Measurements from ENCODE around the gene PCDHA5.
"Not testable (repeated sequence)": the region's sequence is repeated elsewhere in the genome, so short reads cannot be mapped to it uniquely, and the experiment has no call there.

The PCDHA5 gene

GRCh38 chr5:140835622-140836510 lies 14.5 kb downstream of the PCDHA5 start:
- no peak for TF ChIP-seq ZNF274 (IDR thresholded peaks at IDR 0.05; ENCODE audit: low read depth, low read length)
- no peak overlapping the region for H3K4me3 ChIP-seq (ENCODE audit: low read length)

GRCh38 chr5:140840978-140841962 lies 19.9 kb downstream of the PCDHA5 start, which contains the start of gene PCDHA8:
Gene PCDHA8, plus strand, starts transcription at chr5:140841187. Its CDS starts 135 bp downstream, at chr5:140841322.
- H3K4me3 ChIP-seq (ENCODE audit: low read length), result no peak within 1 kb of the TSS
- no peak for TF ChIP-seq ZNF274 (IDR thresholded peaks at IDR 0.05; ENCODE audit: low read depth, low read length)

GRCh38 chr5:140842798-140843733 lies 21.7 kb downstream of the PCDHA5 start:
- H3K4me3 ChIP-seq (ENCODE audit: low read length), result no peak overlapping the region
- TF ChIP-seq ZNF274 (IDR thresholded peaks at IDR 0.05; ENCODE audit: low read depth, low read length), result no peak

GRCh38 chr5:140848139-140849102 lies 27.0 kb downstream of the PCDHA5 start, which contains the start of gene PCDHA9:
Gene PCDHA9, plus strand, starts transcription at chr5:140848382. Its CDS starts 114 bp downstream, at chr5:140848496.
- H3K4me3 ChIP-seq (ENCODE audit: low read length), result not testable (repeated sequence)

GRCh38 chr5:140849831-140850634 lies 28.6 kb downstream of the PCDHA5 start:
- not testable (repeated sequence) for H3K4me3 ChIP-seq (ENCODE audit: low read length)

GRCh38 chr5:140855772-140856674 lies 34.6 kb downstream of the PCDHA5 start, which contains the start of gene PCDHA10:
Gene PCDHA10, plus strand, starts transcription at chr5:140855897. Its CDS starts 152 bp downstream, at chr5:140856049.
- no peak within 1 kb of the TSS for H3K4me3 ChIP-seq (ENCODE audit: low read length)

GRCh38 chr5:140857177-140857986 lies 36.0 kb downstream of the PCDHA5 start:
- TF ChIP-seq ZNF274 (IDR thresholded peaks at IDR 0.05; ENCODE audit: low read depth, low read length), result no peak
- H3K4me3 ChIP-seq (ENCODE audit: low read length), result no peak overlapping the region

More at GRCh38 chr5:140855772-140856674, 34.6 kb downstream of the PCDHA5 start, which contains the start of gene PCDHA10:
- TF ChIP-seq ZNF274 (IDR thresholded peaks at IDR 0.05; ENCODE audit: low read depth, low read length), result no peak

- TF ChIP-seq ZNF274 (IDR thresholded peaks at IDR 0.05; ENCODE audit: low read depth, low read length), result no peak
- no peak overlapping the region for H3K4me3 ChIP-seq (ENCODE audit: low read length)
These were observed 36.5 kb downstream of the PCDHA5 start for GRCh38 chr5:140857987-140858240.

GRCh38 chr5:140862441-140863295 lies 41.3 kb downstream of the PCDHA5 start:
- no peak overlapping the region for H3K4me3 ChIP-seq (ENCODE audit: low read length)
- no peak for TF ChIP-seq ZNF274 (IDR thresholded peaks at IDR 0.05; ENCODE audit: low read depth, low read length)

Measured in GM08714 (cell line).